ENCODE results near the gene APPL1.

Gene APPL1

GRCh38 chr3:57227204-57227929 is at the start of gene APPL1:
Gene APPL1 (plus strand): TSS chr3:57227729. CDS start chr3:57227884, 155 bp downstream.
- Histone ChIP-seq H3K36me3 (no peaks in the 10 kb centered on the region), H3K4me3 (ENCODE audit: low read depth, low read length) (peak within 1 kb of the TSS; percentile 99), H3K27me3 (ENCODE audit: insufficient read depth, low read depth, severe bottlenecking) (no peaks in the 10 kb centered on the region), H3K27ac (peak within 1 kb of the TSS; percentile 88), H3K9me3 (ENCODE audit: severe bottlenecking) (no peaks in the 10 kb centered on the region)
- no peak for TF ChIP-seq CTCF (IDR thresholded peaks at IDR 0.05; ENCODE audit: low read depth, low read length)
- DNase-seq, result peak; percentile 94

- peaks cover 3% of the 10 kb centered on the region for H3K9me3 ChIP-seq (ENCODE audit: severe bottlenecking)
- DNase-seq, result no peak
Measured at GRCh38 chr3:57179580-57180410, 47.7 kb upstream of the APPL1 start.

GRCh38 chr3:57184526-57184925 is 43.0 kb upstream of the APPL1 start:
- Histone ChIP-seq H3K27ac (no peak overlapping the region), H3K36me3 (no peaks in the 10 kb centered on the region), H3K4me3 (ENCODE audit: low read depth, low read length) (no peak overlapping the region), H3K27me3 (ENCODE audit: insufficient read depth, low read depth, severe bottlenecking) (no peaks in the 10 kb centered on the region), H3K9me3 (ENCODE audit: severe bottlenecking) (peaks cover 3% of the 10 kb centered on the region)
- DNase-seq, result peak; percentile 36
- no peak for TF ChIP-seq CTCF (IDR thresholded peaks at IDR 0.05; ENCODE audit: low read depth, low read length)

More at GRCh38 chr3:57179580-57180410, 47.7 kb upstream of the APPL1 start:
- TF ChIP-seq CTCF (IDR thresholded peaks at IDR 0.05; ENCODE audit: low read depth, low read length), result peak; percentile 54
- no peaks in the 10 kb centered on the region for H3K36me3 ChIP-seq
- H3K4me3 ChIP-seq (ENCODE audit: low read depth, low read length), result no peak overlapping the region
- H3K27ac ChIP-seq, result no peak overlapping the region
- H3K27me3 ChIP-seq (ENCODE audit: insufficient read depth, low read depth, severe bottlenecking), result no peaks in the 10 kb centered on the region

GRCh38 chr3:57192028-57192427 is 35.5 kb upstream of the APPL1 start:
- no peaks in the 10 kb centered on the region for H3K9me3 ChIP-seq (ENCODE audit: severe bottlenecking)
- no peak for DNase-seq
- H3K36me3 ChIP-seq, result no peaks in the 10 kb centered on the region
- H3K4me3 ChIP-seq (ENCODE audit: low read depth, low read length), result no peak overlapping the region
- TF ChIP-seq CTCF (IDR thresholded peaks at IDR 0.05; ENCODE audit: low read depth, low read length), result no peak
- H3K27ac ChIP-seq, result no peak overlapping the region
- no peaks in the 10 kb centered on the region for H3K27me3 ChIP-seq (ENCODE audit: insufficient read depth, low read depth, severe bottlenecking)

GRCh38 chr3:57194641-57195040 is 32.9 kb upstream of the APPL1 start:
- Histone ChIP-seq H3K36me3 (no peaks in the 10 kb centered on the region), H3K27ac (no peak overlapping the region), H3K4me3 (ENCODE audit: low read depth, low read length) (no peak overlapping the region), H3K9me3 (ENCODE audit: severe bottlenecking) (no peaks in the 10 kb centered on the region), H3K27me3 (ENCODE audit: insufficient read depth, low read depth, severe bottlenecking) (no peaks in the 10 kb centered on the region)
- DNase-seq, result no peak
- no peak for TF ChIP-seq CTCF (IDR thresholded peaks at IDR 0.05; ENCODE audit: low read depth, low read length)

Measured in WERI-Rb-1 (cell line).